GM12892 (cell line): ENCODE data around the gene RRM2.

ENCODE experiments used
- POLR2A ChIP-seq: IDR thresholded peaks from 2 replicates; pipeline ENCODE4 v1.6.1; 2011; ENCODE audit warnings: low read depth, low read length, control low read depth
- POLR2AphosphoS5 ChIP-seq: IDR thresholded peaks from 2 replicates; pipeline ENCODE4 v1.6.1; 2011; ENCODE audit warnings: low read depth, low read length, control low read depth

DNA sequence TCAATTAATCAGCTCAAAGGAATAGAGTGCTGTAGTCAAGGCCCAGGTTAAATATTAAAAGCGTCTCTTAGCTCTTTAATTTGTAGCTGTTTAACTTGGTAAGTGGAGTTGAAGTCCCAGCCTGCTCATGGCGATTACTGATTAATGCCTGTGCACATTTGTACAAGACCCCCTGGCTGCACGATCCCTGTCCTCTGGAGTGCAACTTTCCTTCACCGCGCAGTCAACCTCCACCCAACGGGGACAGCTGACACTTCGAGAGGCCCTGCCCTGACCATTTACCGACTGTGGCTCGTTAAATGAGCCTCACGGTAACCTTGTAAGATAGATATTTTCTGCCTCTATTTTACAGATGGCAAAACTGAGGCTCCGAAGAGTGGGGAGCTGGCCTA is 36.9 kb upstream of the RRM2 start:
- TF ChIP-seq POLR2AphosphoS5 = no peak
- TF ChIP-seq POLR2A = no peak
